GM23338 (cell line): ENCODE results near the gene FOXP1.

Experiments used
- EZH2 ChIP-seq: fragments of 200-600 bp; sonication (generic); IDR thresholded peaks from one replicate; pipeline ENCODE4 v1.8.0; 2017; ENCODE audit warnings: antibody characterized with exemption, mild to moderate bottlenecking, low read depth; ENCODE audit not compliant: unreplicated experiment
- EZH2phosphoT487 ChIP-seq: fragments of 200-600 bp; sonication (generic); IDR thresholded peaks from one replicate; pipeline ENCODE4 v1.8.1; 2018; ENCODE audit warnings: antibody characterized with exemption; ENCODE audit not compliant: unreplicated experiment
- JUNB ChIP-seq: IDR thresholded peaks from one replicate; pipeline ENCODE4 v1.6.1; 2016; ENCODE audit warnings: antibody characterized with exemption; ENCODE audit not compliant: unreplicated experiment
- POLR2AphosphoS5 ChIP-seq: IDR thresholded peaks from 2 replicates; pipeline ENCODE4 v1.6.1; 2016; ENCODE audit warnings: antibody characterized with exemption, low read depth
- TF ChIP-seq, protein P1 (sequence below), 2 experiments: fragments of 200-600 bp in 1 of 2; sonication (generic) in 1 of 2; conservative IDR thresholded peaks; 2 replicates each; pipeline versions ENCODE4 v1.5.1 to v1.6.1; 2016 to 2017; ENCODE audit warnings: antibody characterized with exemption in 2 of 2, low read depth in 2 of 2, mild to moderate bottlenecking in 2 of 2, moderate library complexity in 1 of 2
- TF ChIP-seq, protein P2 (sequence below): IDR thresholded peaks from 2 replicates; pipeline ENCODE4 v1.6.1; 2016; ENCODE audit warnings: antibody characterized with exemption

DNA sequence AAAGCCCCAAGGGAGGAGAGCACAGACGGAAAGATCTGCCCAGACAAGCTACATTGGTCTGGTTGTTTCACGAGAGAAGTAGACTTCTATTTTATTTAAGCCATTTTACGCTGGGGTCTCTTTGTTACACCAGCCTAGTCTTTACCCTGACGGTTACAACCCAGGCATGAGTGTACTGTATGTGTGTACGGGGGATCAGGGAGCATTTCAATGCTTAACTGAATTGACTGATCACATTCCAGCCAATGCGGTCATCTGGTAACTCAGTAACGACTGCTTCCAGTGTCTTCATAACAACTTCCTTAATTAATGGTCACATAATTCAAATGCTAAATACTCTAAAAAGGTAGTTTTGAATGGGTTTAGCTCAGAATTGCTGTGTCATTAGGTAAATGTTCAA lies 288.6 kb downstream of the FOXP1 start:
- TF ChIP-seq POLR2AphosphoS5, result no peak
- TF ChIP-seq EZH2phosphoT487, result no peak
- TF ChIP-seq, protein P1, sequence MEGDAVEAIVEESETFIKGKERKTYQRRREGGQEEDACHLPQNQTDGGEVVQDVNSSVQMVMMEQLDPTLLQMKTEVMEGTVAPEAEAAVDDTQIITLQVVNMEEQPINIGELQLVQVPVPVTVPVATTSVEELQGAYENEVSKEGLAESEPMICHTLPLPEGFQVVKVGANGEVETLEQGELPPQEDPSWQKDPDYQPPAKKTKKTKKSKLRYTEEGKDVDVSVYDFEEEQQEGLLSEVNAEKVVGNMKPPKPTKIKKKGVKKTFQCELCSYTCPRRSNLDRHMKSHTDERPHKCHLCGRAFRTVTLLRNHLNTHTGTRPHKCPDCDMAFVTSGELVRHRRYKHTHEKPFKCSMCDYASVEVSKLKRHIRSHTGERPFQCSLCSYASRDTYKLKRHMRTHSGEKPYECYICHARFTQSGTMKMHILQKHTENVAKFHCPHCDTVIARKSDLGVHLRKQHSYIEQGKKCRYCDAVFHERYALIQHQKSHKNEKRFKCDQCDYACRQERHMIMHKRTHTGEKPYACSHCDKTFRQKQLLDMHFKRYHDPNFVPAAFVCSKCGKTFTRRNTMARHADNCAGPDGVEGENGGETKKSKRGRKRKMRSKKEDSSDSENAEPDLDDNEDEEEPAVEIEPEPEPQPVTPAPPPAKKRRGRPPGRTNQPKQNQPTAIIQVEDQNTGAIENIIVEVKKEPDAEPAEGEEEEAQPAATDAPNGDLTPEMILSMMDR (conservative IDR thresholded peaks at IDR 0.05; ENCODE audit: low read depth in 2 of 2), result no peak
- no peak for TF ChIP-seq EZH2
- TF ChIP-seq JUNB, result no peak
- TF ChIP-seq, protein P2, sequence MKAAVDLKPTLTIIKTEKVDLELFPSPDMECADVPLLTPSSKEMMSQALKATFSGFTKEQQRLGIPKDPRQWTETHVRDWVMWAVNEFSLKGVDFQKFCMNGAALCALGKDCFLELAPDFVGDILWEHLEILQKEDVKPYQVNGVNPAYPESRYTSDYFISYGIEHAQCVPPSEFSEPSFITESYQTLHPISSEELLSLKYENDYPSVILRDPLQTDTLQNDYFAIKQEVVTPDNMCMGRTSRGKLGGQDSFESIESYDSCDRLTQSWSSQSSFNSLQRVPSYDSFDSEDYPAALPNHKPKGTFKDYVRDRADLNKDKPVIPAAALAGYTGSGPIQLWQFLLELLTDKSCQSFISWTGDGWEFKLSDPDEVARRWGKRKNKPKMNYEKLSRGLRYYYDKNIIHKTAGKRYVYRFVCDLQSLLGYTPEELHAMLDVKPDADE, result no peak
